ENCODE results near the gene TAB2.

TAB2 gene

GRCh38 chr6:149435919-149436586, 118.5 kb downstream of the TAB2 start:
- no peak for TF ChIP-seq SIN3A (IDR thresholded peaks at IDR 0.05; ENCODE audit: borderline replicate concordance, insufficient read depth, low read length)
- no peak for TF ChIP-seq REST (IDR thresholded peaks at IDR 0.05; ENCODE audit: insufficient read depth in 1 of 2, low read depth in 2 of 2, low read length in 2 of 2)
- TF ChIP-seq FOXP2 (optimal IDR thresholded peaks at IDR 0.05; ENCODE audit: borderline replicate concordance, extremely low read depth, extremely low read length, insufficient read depth), result no peak
- TF ChIP-seq POLR2AphosphoS5 (IDR thresholded peaks at IDR 0.05; ENCODE audit: low read depth, low read length), result no peak
- TF ChIP-seq TAF1 (IDR thresholded peaks at IDR 0.05; ENCODE audit: borderline replicate concordance, insufficient read depth, low read length), result no peak

GRCh38 chr6:149436647-149437046, 119.1 kb downstream of the TAB2 start:
- TF ChIP-seq POLR2AphosphoS5 (IDR thresholded peaks at IDR 0.05; ENCODE audit: low read depth, low read length) (no peak), TAF1 (IDR thresholded peaks at IDR 0.05; ENCODE audit: borderline replicate concordance, insufficient read depth, low read length) (no peak), REST (IDR thresholded peaks at IDR 0.05; ENCODE audit: insufficient read depth in 1 of 2, low read depth in 2 of 2, low read length in 2 of 2) (no peak), FOXP2 (optimal IDR thresholded peaks at IDR 0.05; ENCODE audit: borderline replicate concordance, extremely low read depth, extremely low read length, insufficient read depth) (no peak), SIN3A (IDR thresholded peaks at IDR 0.05; ENCODE audit: borderline replicate concordance, insufficient read depth, low read length) (no peak)

- TF ChIP-seq POLR2AphosphoS5 (IDR thresholded peaks at IDR 0.05; ENCODE audit: low read depth, low read length) (no peak), TAF1 (IDR thresholded peaks at IDR 0.05; ENCODE audit: borderline replicate concordance, insufficient read depth, low read length) (no peak), FOXP2 (optimal IDR thresholded peaks at IDR 0.05; ENCODE audit: borderline replicate concordance, extremely low read depth, extremely low read length, insufficient read depth) (no peak), REST (IDR thresholded peaks at IDR 0.05; ENCODE audit: insufficient read depth in 1 of 2, low read depth in 2 of 2, low read length in 2 of 2) (no peak), SIN3A (IDR thresholded peaks at IDR 0.05; ENCODE audit: borderline replicate concordance, insufficient read depth, low read length) (no peak)
These were observed 119.7 kb downstream of the TAB2 start for GRCh38 chr6:149437212-149437611.

- no peak for TF ChIP-seq REST (IDR thresholded peaks at IDR 0.05; ENCODE audit: insufficient read depth in 1 of 2, low read depth in 2 of 2, low read length in 2 of 2)
- no peak for TF ChIP-seq TAF1 (IDR thresholded peaks at IDR 0.05; ENCODE audit: borderline replicate concordance, insufficient read depth, low read length)
- TF ChIP-seq FOXP2 (optimal IDR thresholded peaks at IDR 0.05; ENCODE audit: borderline replicate concordance, extremely low read depth, extremely low read length, insufficient read depth), result no peak
- no peak for TF ChIP-seq POLR2AphosphoS5 (IDR thresholded peaks at IDR 0.05; ENCODE audit: low read depth, low read length)
- TF ChIP-seq SIN3A (IDR thresholded peaks at IDR 0.05; ENCODE audit: borderline replicate concordance, insufficient read depth, low read length), result no peak
These were observed 121.3 kb downstream of the TAB2 start for GRCh38 chr6:149438855-149439254.
